Activated naive CD8-positive, alpha-beta T cell treated with anti-CD3 and anti-CD28 coated beads, Interleukin-2, amount 10 ng/mL, durations not matched to agents 7 days and 5 days (primary cell): ENCODE data around the gene NPAS1. TPM values are rescaled to one million over a fixed set of nuclear protein-coding genes. Genes with fewer than 3 reads are reported as not detected.

Experiments used
- ATAC-seq: fragments of 150-1000 bp; cut with Tn5 transposase; one replicate; pipeline ENCODE4 v1.10.0; 2021; ENCODE audit warnings: low read depth, moderate library complexity
- POLR2A ChIA-PET: fragments of 350-600 bp; sonication (Branson Sonifier 250); formaldehyde crosslinking; loops from one replicate; lab custom pipeline; 2021; ENCODE audit warnings: antibody characterized with exemption; lab: Charles Lee
- DNase-seq: peaks from one replicate; pipeline ENCODE4 v3.0.0; 2021
- H3K27ac Mint-ChIP-seq: one replicate; pipeline ENCODE4 v1.8.0; 2022; ENCODE audit warnings: mild to moderate bottlenecking, mixed read lengths
- H3K27me3 Mint-ChIP-seq: one replicate; pipeline ENCODE4 v1.8.0; 2022; ENCODE audit warnings: mild to moderate bottlenecking, moderate library complexity, mixed read lengths
- H3K36me3 Mint-ChIP-seq: one replicate; pipeline ENCODE4 v1.8.0; 2021; ENCODE audit warnings: mild to moderate bottlenecking, mixed read lengths
- H3K4me1 Mint-ChIP-seq: one replicate; pipeline ENCODE4 v1.8.0; 2021; ENCODE audit warnings: mixed read lengths
- H3K4me3 Mint-ChIP-seq: one replicate; pipeline ENCODE4 v1.8.0; 2022; ENCODE audit warnings: mild to moderate bottlenecking, moderate library complexity, mixed read lengths
- H3K9me3 Mint-ChIP-seq: one replicate; pipeline ENCODE4 v1.8.0; 2021; ENCODE audit warnings: mixed read lengths
- total RNA-seq, 2 experiments: library from RNA; stranded (reverse); gene quantifications; one replicate each; pipeline ENCODE4 v1.2.3, GENCODE V29; 2021

NPAS1 gene
- total RNA-seq, 2 experiments from 2014 or later, result 0.43 to 0.61 TPM

- Mint-ChIP-seq H3K27me3 (no peaks in the 10 kb centered on the region), H3K4me3 (peak overlapping the region; percentile 89), H3K36me3 (peaks cover 42% of the 10 kb centered on the region), H3K4me1 (peaks cover 66% of the 10 kb centered on the region), H3K27ac (peak overlapping the region; percentile 89), H3K9me3 (no peaks in the 10 kb centered on the region)
- peak; percentile 85 for ATAC-seq
- DNase-seq, result peak; percentile 75
- POLR2A ChIA-PET, result interaction anchor here (0.6 to 7.2 kb wide), 10 partner anchors 11 to 307 kb away, joined by 3 to 192 read pairs (median 5); partner anchors contain the start of genes SLC1A5, TMEM160 and ZC3H4
Measured at GRCh38 chr19:47094557-47095475, 75.2 kb downstream of the NPAS1 start.

Other genes with a start within 250 kb of the NPAS1 start
- gene SLC1A5, start 231.2 kb upstream of the NPAS1 start, total RNA-seq, result 100 to 1,000 TPM; 121 to 127 TPM
- 100 to 1,000 TPM; 103 to 110 TPM for gene AP2S1, start 169.0 kb upstream of the NPAS1 start, total RNA-seq
- gene ARHGAP35, start 158.8 kb upstream of the NPAS1 start, total RNA-seq, result 10 to 100 TPM; 38.8 to 42.7 TPM
- 10 to 100 TPM; 54.7 to 59.0 TPM for gene TMEM160, start 28.8 kb downstream of the NPAS1 start, total RNA-seq
- 10 to 100 TPM; 84.3 to 86.0 TPM for gene ZC3H4, start 93.9 kb downstream of the NPAS1 start, total RNA-seq
- gene SAE1, start 111.0 kb downstream of the NPAS1 start, total RNA-seq, result 100 to 1,000 TPM; 108 to 114 TPM
- 10 to 100 TPM; 29.5 to 29.9 TPM for gene BBC3, start 211.4 kb downstream of the NPAS1 start, total RNA-seq
- 10 to 100 TPM; 37.8 to 39.6 TPM for gene CCDC9, start 236.7 kb downstream of the NPAS1 start, total RNA-seq